Measurements from ENCODE around the gene F7.

- TF ChIP-seq, protein P1, sequence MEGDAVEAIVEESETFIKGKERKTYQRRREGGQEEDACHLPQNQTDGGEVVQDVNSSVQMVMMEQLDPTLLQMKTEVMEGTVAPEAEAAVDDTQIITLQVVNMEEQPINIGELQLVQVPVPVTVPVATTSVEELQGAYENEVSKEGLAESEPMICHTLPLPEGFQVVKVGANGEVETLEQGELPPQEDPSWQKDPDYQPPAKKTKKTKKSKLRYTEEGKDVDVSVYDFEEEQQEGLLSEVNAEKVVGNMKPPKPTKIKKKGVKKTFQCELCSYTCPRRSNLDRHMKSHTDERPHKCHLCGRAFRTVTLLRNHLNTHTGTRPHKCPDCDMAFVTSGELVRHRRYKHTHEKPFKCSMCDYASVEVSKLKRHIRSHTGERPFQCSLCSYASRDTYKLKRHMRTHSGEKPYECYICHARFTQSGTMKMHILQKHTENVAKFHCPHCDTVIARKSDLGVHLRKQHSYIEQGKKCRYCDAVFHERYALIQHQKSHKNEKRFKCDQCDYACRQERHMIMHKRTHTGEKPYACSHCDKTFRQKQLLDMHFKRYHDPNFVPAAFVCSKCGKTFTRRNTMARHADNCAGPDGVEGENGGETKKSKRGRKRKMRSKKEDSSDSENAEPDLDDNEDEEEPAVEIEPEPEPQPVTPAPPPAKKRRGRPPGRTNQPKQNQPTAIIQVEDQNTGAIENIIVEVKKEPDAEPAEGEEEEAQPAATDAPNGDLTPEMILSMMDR (IDR thresholded peaks at IDR 0.05), result no peak
- no peak for TF ChIP-seq EZH2 (IDR thresholded peaks at IDR 0.05; ENCODE audit: borderline replicate concordance, insufficient read depth, low read depth, low read length, poor library complexity, severe bottlenecking)
Observed at GRCh38 chr13:113164492-113164891, 58.9 kb downstream of the F7 start.

Data from B cell (primary cell).